CD4-positive, alpha-beta T cell treated with Interleukin-4 for 1 hour (primary cell): ENCODE measurements around the gene TEX52.
"Not testable (repeated sequence)": the region's sequence is repeated elsewhere in the genome, so short reads cannot be mapped to it uniquely, and the experiment has no call there.

Source experiments
- DNase-seq, 2 donors: peaks; one replicate each; pipeline ENCODE4 v3.0.0-alpha.2; 2020 to 2022

TEX52 gene

DNA sequence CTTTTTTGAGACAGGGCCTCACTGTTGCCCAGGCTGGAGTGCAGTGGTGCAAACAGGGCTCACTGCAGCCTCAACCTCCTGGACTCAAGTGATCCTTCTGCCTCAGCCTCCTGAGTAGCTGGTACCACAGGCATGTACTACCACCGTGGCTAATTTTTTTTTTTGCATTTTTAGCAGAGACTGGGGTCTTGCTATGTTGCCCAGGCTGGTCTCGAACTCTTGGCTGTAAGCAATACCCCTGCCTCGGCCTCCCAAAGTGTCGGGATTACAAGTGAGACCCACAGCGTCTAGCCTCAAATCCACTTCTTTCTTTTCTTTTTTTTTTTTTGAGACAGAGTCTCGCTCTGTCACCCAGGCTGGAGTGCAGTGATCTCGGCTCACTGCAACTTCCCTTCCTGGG is 6.6 kb upstream of the TEX52 start:
- not testable (repeated sequence) for DNase-seq

DNA sequence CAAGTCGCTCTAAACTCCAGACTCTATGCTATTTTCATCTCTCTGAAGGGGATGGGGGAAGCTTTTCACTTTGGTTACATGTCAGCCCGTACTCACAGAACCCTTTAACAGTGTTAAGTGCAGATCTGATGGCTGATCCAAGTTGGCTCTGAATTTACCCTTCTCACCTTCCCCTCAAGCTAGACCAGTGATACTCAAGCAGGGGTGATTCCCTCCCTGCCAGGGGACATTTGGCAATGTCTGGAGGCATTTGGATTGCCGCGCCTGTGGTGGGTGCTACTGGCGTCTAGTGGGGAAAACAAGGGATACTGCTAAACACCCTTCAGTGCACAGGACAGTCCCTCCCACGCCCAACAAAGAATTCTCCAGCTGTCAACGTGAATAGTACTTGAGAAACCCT is 6.0 kb upstream of the TEX52 start:
- DNase-seq = no peak

DNA sequence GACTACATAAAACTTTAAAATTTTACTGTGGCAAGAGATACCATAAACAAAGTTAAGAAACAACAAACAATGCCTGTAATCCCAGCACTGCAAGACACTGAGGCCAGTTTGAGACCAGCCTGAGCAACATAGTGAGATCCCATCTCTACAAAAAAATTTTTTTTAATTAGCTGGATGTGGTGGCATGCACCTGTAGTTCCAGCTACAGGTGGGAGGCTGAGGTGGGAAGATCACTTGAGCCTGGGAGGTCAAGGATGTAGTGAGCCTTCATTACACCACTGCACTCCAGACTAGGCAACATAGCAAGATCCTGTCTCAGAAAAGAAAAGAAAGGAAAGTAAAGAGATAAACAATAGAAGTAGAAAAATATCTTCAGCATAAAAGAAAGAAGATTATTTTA is 3.3 kb upstream of the TEX52 start:
- DNase-seq = no peak

DNA sequence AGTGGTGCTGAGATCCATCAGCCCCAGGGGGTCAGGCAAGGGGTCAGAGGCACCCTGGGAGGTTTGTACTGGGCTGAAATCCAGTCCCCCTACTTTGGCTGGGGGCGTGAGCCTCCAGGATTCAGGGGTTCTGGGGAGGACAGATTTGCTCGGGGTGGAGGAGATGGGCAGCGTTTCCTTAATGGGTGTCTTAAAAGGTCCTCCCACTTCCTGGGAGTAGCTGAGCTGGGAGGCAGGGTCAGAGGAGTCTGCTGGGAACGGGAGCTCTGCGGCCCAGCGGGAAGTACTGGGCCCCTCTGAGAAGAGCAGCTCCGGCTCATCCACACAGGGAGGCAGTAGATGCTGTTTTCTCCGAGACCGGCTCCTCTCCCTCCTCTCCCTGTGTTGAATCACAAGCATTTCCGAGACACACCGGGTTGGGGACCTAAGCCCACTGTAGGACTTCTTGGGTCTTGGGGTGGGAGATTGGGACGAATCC is 2.1 kb upstream of the TEX52 start:
- DNase-seq = no peak

DNA sequence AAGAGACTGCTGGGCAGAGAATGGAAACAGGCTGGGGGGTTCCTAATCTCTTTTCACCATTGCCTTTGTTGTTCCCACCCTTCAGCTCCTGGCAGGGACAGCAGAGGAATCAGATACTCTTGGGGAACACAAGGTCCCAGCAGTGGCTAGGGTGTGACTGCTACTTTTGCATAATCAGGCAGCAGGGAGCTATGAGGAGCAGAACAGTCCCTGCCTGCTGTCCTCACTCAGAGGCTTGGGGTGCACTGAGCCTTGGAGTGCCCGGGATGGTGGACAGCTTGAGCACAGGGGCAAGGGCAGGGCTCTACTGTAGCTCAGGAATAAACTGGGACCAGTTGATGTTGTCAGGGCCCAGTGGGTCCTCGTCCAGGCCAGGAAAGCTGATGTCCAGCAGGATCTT is 1.5 kb upstream of the TEX52 start:
- DNase-seq = no peak

DNA sequence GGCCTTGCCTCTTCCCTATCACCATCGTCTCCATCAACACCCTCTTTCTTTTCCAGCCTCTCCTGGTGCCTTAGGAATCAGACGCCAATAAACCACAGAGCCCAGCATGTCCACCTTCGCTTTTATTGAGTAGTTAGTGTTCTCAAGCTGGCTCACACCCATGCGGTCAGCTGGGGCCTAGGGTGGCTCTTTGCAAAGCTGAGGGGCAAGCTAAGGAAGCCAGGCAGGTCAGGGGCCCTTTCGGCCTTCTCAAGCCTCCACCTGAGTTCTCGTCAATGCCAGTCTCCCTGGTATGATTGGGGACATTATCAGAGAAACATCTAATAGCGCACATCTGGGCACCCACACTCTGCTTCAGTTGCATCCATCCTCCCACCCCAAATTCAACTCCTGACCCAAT is 737 bp upstream of the TEX52 start:
- no peak for DNase-seq

- DNase-seq = no peak
Observed at GRCh38 chr12:2856051-2856450, 788 bp downstream of the TEX52 start.

DNA sequence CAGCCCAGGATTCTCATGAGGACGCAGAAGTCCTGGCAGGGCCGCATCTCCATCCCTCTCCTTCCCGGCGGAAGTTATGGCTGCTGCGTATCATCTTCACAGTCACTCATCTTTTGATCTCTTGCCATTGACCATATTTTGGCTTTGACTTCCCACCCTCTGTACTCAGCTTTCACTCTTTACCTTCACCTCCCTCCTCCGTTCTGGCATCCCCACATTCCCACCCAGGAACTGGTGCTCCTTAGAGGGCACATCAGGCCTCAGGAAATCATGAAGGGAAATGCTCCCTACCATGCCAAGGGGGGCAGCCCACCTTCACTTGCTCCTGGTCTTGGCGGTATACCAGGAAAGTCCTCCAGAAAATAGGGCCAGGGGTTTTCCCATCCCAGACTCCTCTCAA is 1.3 kb downstream of the TEX52 start:
- no peak for DNase-seq

- DNase-seq = no peak
Observed at GRCh38 chr12:2854669-2855453, 2.0 kb downstream of the TEX52 start.

DNA sequence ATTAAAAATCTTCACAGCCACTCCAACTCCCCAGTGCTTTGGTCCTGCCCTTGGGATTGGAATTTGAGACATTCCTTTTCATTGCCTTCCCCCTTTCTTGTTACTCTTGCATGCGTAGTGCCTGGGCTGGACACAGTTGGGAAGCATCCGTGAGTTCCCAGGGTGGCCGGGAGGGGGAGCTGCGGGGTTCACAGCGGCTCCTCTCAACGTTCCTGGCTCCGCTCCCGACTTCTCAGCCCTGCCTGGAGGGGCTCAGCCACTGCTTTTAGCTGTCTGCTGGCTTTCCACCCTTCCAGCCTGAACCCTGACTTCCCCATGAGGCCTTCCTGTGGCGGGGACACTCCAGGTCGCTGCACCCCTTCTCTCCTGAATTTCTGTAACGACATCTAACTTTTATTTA is 3.2 kb downstream of the TEX52 start:
- peak; percentile 25 to 27 for DNase-seq

GRCh38 chr12:2851931-2852330 is 4.9 kb downstream of the TEX52 start:
- no peak for DNase-seq

GRCh38 chr12:2845280-2845679 is 11.6 kb downstream of the TEX52 start:
- DNase-seq = no peak

- no peak for DNase-seq
Observed at GRCh38 chr12:2844786-2845185, 12.1 kb downstream of the TEX52 start.

DNA sequence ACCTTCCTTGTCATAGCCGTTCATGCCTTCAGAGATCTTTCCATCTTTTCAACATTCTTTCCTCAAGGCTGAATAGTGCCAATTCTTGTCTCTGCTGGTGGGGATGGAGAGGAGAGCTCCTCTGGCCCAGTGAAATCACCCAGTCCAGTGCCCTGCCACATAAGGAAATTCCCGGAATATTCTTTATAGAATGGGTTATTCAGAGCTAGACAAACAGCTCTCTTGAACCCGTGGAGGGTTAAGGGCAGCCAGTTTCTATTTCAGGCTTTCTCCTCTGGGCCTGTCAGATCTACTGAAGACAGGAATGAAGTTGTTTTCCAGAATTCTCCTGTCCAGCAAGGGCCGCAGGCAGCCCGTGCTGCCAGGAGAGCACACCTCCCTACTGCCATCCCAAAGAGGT is 13.9 kb downstream of the TEX52 start:
- DNase-seq = no peak

DNA sequence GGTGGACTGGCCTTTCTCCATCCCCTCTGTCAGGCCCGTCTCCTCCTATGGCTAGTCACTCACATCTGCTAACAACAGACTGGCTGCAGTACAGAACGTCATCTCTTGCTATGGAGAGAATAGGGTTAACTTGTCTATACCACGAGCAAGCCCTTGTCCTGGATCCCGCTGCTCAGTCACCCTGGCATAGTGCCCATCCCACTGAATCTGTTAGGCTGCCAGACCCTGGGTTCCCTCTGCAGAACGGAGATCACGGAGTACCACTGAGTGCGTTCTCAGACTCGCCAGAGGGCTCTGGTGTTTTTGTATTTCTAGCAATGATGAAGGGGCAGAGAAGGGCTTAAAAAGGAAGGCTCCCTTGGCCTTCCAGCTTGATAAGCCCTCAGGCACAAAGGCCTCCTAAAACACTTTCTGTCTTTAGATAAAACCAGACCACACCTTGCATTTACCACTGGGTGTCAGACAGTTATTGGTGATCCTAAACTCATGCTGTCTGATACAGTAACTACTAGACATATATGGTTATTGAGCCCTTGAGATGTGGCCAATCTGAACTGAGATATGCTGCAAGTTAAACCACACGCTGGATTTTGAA is 15.7 kb downstream of the TEX52 start:
- DNase-seq = no peak

- no peak for DNase-seq
Observed at GRCh38 chr12:2836574-2836973, 20.3 kb downstream of the TEX52 start.

DNA sequence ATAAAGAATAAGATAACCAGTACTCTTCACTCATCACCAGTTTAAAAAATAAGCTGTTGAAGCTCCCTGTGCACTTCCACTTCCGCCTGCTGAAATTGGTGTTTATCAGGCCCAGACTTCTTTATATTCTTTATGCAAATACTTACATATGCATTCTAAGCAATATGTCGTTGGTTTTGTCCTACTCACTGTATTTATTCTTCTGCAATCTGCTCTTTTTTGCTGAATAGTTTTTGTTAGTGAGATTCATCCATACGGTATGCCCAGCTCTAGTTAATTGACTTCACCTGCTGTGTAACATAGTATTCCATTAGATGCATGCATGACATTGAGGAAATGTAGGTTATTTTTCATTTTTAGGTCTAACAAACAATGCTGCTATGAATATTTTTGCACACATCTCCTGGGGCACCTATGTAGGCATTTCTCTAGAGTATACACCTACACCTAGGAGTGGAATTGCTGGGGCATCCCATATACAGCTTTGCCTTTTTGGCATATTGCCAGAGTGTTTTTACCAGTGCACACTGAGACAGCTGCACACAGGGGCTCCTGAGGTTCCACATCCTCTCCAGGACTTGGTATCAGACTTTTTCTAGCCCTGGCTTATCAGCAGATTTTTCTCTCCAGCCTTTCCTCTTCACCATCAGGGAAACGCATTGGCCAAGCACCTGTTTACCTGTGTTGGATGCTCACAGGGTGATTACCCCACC is 21.0 kb downstream of the TEX52 start:
- no peak for DNase-seq

GRCh38 chr12:2834581-2835491 is 22.0 kb downstream of the TEX52 start, which contains the start of gene NRIP2:
TSS of gene NRIP2 (minus strand) at chr12:2835035. CDS start at chr12:2834983, 52 bp downstream.
- DNase-seq = no peak

GRCh38 chr12:2833810-2834209 is 23.0 kb downstream of the TEX52 start:
- DNase-seq = no peak

DNA sequence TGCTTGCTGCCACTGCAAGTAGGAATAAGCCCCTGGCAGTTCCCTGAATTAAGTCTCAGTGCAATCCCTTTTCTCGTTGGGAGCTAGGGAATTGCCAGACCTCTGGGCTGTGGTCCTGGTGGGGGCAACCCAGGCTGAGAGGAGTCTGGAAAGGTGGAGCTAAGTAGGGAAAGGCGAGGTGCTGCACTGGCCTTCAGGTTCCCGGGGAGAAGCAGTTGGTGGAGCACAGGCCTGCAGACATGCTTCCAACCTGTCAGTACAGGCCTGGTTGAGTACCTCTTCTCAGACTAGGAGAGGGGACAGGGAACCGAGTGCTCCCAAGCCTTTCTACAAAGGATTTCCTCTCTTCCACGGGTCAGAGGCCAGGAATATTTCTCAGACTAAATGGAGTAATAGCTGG is 23.5 kb downstream of the TEX52 start:
- no peak for DNase-seq

GRCh38 chr12:2832550-2833127 is 24.2 kb downstream of the TEX52 start:
- DNase-seq = no peak

GRCh38 chr12:2829275-2829674 is 27.6 kb downstream of the TEX52 start:
- DNase-seq = no peak
